ENCODE results near the gene SLC40A1.

DNA sequence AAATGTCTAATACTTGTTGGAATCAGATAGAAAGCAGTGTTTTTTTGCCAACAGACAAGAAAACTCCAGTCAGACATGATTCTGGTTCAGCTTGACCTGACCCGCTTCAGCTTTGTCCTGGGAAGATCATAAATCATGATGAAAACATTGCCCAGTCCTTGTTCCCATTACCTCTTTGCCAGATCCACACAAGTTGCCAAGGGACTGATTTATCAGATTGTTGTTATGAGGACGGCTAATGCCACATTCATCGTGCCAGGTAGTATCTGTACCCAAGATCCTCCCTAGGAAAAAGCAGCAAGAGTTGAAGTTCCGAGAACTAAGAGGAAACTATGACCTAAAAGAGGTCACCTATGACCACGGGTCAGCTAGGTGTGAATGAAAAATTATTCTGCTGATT is 39.0 kb downstream of the SLC40A1 start:
- TF ChIP-seq, protein P1, sequence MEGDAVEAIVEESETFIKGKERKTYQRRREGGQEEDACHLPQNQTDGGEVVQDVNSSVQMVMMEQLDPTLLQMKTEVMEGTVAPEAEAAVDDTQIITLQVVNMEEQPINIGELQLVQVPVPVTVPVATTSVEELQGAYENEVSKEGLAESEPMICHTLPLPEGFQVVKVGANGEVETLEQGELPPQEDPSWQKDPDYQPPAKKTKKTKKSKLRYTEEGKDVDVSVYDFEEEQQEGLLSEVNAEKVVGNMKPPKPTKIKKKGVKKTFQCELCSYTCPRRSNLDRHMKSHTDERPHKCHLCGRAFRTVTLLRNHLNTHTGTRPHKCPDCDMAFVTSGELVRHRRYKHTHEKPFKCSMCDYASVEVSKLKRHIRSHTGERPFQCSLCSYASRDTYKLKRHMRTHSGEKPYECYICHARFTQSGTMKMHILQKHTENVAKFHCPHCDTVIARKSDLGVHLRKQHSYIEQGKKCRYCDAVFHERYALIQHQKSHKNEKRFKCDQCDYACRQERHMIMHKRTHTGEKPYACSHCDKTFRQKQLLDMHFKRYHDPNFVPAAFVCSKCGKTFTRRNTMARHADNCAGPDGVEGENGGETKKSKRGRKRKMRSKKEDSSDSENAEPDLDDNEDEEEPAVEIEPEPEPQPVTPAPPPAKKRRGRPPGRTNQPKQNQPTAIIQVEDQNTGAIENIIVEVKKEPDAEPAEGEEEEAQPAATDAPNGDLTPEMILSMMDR (conservative IDR thresholded peaks at IDR 0.05; ENCODE audit: low read length): no peak
- TF ChIP-seq EZH2phosphoT487 (IDR thresholded peaks at IDR 0.05; ENCODE audit: borderline replicate concordance): no peak
